Ramos (cell line): Measurements from ENCODE around the gene LDAH.
"Not testable (repeated sequence)": the region's sequence is repeated elsewhere in the genome, so short reads cannot be mapped to it uniquely, and the experiment has no call there.

Experiments used
- in situ Hi-C: fragments of 300-500 bp; cut with MboI; formaldehyde crosslinking; loops from one replicate; pipeline ENCODE4 v1.14.3; 2022; ENCODE audit warnings: low sequenced_read_pairs; ENCODE audit not compliant: unreplicated experiment

The LDAH gene

DNA sequence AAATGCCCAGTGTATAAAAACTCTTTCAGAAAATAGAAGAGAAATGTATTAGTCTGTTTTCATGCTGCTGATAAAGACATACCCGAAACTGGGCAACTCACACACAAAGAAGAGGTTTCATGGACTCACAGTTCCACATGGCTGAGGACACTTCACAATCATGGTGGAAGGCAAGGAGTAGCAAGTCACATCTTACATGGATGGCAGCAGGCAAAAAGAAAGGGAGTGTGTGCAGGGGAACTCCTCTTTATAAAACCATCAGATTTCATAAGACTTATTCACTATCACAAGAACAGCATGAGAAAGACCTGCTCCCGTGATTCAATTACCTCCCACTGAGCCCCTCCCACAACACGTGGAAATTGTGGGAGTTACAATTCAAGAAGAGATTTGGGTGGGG, 29.0 kb downstream of the LDAH start:
- in situ Hi-C loops, result not testable (repeated sequence)

DNA sequence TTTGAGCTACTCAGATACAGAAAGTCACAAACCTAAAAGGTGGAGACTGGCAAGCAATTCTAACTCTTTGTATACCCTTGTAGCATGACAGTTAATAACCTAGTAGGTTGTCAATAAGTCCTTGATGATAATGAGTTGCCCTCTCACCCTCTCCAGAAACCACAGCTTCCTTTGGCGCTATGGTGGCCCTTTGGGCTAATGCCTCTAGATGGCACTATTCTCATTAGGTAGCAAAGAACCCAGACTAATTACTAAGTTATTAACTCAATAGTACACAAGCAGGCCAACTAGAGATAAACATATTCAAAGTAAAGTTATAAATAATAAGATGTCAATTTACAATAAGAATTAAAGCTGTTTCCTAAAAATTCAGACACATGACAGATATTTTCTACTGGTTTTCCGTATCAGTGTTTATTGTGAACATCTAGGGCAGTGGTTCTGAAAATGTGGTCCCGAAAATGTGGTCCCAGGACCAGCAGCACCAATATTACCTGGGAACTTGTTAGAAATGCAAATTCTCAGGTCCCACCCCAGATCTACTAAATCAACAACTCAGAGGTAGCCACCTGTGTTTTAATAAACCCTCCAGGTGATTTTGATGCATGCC, 41.1 kb downstream of the LDAH start:
- in situ Hi-C loops, result no loop called here

DNA sequence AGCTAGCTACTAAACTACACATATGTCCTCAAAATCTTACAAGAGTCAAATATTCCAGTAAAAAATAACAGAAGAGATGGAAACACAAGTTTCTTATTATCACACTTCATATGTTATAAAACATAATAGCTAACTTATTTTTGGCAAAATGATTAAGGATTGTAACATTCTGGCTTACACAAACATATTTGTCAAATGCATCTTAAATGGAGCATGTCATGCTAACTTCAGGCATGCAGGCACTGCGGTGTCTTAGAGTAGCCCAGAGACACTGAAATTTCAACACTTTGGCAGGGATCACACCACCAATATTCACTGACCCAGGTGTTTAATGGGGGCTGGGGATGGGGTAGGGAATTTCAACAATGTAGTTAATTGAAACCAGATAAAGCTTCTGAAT, 51.6 kb downstream of the LDAH start:
- in situ Hi-C loops, result loop anchor here (10.0 kb wide), 1 partner anchor 194 kb away; no protein-coding TSS in a partner anchor

DNA sequence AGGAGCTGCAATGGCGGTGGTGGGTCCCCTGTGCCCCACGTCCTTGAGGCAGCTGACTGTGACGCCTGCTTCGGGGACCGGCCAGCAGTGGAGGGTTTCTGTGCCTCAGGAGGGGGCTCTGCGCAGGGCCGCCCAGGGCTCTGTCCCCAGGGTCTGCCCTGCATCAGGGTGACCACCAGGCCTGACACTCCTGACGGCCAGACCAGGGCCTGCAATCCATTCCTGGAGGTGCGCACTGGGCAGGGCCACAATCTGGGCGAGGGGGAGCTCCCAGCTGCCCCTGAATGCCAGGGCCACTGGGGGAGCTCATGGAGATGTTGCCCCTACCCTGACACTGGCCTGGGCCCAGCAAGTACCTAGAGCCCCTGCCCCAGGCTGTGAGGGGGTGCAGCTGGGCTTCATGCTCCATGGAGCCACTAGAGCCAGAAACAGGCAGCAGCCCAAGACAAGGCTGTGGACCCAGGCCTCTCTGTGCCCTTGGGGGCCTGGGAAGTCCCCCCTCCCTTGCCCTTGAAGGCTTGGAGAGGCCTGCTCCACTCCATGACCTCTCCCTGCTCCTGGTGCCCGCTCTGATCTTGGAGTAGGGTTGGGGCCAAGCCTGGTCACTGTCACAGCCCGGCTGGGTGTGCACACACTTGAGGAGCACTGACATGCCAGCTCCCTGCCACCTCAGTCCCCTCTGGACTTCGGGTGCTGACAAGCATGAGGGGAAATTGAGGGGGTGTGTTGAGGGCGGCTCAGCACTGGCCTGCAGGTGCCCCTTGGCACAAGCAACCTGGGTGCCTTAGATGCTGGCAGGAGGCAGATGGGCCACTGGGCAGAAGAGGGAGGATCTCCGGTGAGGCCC, 55.9 kb downstream of the LDAH start:
- in situ Hi-C loops, result no loop called here

GRCh38 chr2:20766213-20766612, 56.7 kb downstream of the LDAH start:
- in situ Hi-C loops, result no loop called here

DNA sequence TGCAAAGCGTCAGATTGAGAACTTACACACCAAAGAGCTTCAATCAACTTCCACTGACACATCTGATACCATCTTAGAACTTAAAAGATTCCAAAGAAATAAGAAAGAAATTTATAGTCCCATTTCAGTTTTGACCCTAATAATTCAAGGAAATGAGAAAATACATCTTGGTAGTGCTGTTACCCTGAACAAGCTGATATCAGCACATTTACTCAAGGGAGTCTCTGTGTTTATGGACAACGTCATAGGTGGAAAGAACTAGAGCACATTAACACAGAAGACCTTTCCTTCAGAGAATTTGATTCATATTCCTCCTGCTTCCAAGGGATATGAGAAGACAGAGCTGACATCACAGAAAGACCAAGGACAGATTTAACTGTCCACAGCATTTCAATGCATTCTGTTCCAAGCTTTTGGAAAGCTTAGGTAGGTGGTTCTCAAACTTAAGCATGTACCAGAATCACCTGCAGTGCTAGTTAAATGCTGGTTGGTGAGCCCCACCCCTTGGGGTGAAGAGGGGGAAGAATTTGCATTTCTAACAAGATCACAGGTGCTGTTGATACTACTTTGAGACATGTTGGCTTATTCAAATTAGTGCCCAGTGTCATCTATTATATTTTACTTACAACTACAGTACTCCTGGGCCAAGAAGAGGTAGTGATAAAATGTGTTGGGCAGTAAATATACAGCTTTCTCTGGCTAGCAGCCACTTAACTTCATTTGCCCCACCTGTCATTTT, 59.8 kb downstream of the LDAH start:
- in situ Hi-C loops, result no loop called here

- in situ Hi-C loops, result no loop called here
Observed at GRCh38 chr2:20759487-20759886, 63.4 kb downstream of the LDAH start.

- in situ Hi-C loops, result no loop called here
Observed at GRCh38 chr2:20758997-20759396, 63.9 kb downstream of the LDAH start.

DNA sequence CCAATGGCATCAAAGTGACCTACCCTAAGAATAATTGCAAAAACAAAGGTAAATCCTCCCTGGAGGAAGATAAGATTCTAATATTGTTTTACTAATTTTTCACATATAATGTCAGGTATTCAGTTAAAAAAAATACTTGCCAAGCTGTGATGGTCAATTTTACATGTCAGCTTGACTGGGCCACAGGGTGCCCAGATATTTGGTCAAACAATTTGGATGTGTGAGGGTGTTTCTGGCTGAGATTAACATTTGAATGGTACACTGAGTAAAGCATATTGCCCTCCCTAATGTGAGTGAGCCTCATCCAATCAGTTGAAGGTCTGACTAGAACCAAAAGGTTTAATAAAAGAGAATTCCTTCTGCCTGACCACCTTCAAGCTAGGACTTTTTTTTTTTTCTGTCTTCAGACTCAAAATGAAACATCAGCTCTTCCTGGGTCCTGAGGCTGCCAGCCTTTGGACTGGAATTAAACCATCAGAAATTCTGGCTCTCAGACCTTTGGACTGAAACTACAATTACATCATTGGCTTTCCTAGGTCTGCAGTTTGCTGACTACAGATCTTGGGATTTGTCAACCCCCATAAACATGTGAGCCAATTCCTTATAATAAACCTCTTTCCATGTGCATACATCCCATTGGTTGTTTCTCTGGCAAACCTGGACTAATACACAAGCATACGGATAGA, 65.4 kb downstream of the LDAH start:
- in situ Hi-C loops, result no loop called here

DNA sequence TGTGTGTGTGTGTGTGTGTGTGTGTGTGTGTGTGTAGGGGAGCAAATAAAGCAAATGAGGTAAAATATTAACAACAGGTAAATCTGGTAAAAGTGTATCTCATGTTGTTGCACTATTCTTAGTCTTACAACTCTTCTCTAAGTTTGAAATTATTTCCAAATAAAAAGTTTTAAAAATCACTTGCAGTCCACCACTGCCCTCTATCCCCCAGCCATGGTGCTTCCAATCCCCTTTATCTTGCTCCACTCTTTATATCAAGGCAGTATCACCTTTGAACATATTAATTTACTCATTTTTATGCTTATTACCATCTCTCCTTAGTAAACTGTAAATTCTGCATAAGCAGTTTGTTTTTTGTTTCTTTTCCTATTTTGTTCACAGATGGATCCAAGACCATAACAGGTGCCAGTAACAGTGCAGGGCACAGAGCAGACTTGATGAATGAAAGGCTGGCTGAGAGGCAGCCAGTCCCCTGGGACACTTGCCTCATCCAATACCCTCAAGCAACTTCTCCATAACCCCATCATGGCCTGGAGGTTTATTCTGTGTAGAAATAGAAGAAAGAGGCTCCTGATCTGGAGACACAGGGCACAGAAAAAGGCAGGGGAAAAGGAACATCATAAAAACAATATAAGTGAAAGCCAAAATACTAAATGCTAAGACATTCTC, 67.6 kb downstream of the LDAH start:
- in situ Hi-C loops, result no loop called here

DNA sequence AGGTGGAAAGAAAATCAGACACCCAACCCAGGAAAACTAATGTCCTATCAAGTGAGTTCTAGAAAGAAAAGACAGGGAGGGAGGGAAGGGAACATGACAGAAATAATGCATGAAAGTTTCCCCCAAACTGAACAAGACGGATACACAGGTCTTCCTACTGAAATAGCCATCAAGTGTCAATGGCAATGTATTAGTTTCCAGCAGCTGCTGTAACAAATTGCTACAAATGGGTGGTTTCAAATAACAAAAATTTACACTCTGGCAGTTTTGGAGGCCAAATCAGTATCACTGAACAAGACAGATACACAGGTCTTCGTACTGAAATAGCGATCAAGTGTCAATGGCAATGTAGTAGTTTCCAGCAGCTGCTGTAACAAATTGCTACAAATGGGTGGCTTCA, 70.6 kb downstream of the LDAH start:
- in situ Hi-C loops, result no loop called here

GRCh38 chr2:20747317-20747716, 75.6 kb downstream of the LDAH start:
- in situ Hi-C loops, result no loop called here

DNA sequence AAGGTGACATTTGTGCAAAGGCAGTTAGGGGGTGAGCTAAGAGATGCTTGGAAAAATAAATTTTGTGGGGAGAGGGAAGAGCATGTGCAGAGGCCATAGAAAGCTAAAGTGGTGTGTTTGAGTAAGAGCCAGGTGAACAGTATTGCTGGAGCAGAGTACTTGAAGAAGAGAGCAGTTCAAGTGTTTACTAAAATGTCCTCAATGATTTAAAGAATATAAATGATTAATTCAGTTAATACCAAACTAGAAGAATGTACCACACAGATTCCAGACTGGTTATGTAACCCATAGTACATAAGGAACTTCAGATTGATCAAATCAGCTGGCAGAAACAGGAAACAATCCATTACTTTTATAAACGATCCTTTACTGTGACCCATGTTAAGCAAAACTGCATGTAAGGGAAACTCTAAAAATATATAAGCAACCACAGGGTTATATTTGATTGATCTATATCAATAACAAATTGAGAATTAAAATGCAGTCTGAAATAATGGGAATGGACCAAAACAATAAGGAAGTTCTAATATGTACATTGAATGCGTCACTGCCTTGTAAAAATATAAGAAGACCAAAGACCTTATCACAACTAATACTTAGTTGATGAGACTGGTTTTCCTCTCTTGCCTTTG, 76.9 kb downstream of the LDAH start:
- in situ Hi-C loops, result no loop called here

- in situ Hi-C loops, result no loop called here
Observed at GRCh38 chr2:20744366-20745335, 78.2 kb downstream of the LDAH start.

GRCh38 chr2:20738772-20739171, 84.1 kb downstream of the LDAH start:
- in situ Hi-C loops, result no loop called here

GRCh38 chr2:20737505-20737904, 85.4 kb downstream of the LDAH start:
- in situ Hi-C loops, result no loop called here

DNA sequence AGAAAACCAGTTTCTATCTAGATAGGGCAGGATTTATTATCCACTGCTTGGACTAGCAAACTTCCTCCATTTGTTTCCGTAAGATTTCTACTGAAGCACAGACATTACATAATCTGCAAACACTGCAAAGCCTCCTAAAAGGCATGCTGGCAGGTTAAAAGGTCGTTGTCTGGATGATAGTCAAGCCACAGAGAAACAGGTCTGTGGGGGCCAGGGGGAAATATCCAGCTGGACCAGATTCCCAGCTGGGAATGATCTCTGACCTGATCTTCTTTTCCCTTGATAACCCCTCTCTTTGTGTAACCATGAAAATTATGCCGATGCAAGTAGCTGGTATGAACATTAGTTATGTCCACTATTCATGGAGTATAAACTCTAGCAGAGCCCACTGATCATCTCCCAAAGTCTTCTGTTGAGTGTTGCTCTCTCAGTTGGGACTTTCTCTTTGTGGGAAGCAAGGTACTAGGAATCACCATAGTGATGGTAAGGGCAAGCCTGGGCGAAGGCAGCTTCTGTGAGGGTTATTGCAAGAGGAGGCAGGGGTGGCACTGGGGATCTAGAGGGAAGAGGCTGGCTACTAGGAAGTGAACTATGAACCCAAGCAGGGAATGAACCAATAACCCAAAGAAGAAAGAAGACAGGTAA, 94.7 kb downstream of the LDAH start:
- in situ Hi-C loops, result no loop called here

- in situ Hi-C loops, result no loop called here
Observed at GRCh38 chr2:20726913-20727312, 96.0 kb downstream of the LDAH start.
